Melanocyte of skin (primary cell): ENCODE data around the gene CLEC1B. TPM values are rescaled to one million over a fixed set of nuclear protein-coding genes. Genes with fewer than 3 reads are reported as not detected.

Source experiments
- total RNA-seq, 2 donors: library from RNA; depleted of rRNA; stranded (reverse); fragments of >200 nt; gene quantifications; 2 replicates each; pipeline ENCODE4 v1.2.3, GENCODE V29; 2012

CLEC1B gene
- under 1 TPM in 1 of 2 donors, not detected in 1; under 0.01 TPM for total RNA-seq

GRCh38 chr12:9999016-9999415, at the start of gene CLEC1B:
CLEC1B (minus strand) TSS chr12:9999121; CDS start chr12:9999100, 21 bp downstream.

GRCh38 chr12:10030446-10030845, 31.5 kb upstream of the CLEC1B start, which contains the start of gene CLEC9A:
CLEC9A (plus strand) TSS chr12:10030682; CDS start chr12:10052688, 22,006 bp downstream.

GRCh38 chr12:9971181-9971580, 27.7 kb downstream of the CLEC1B start, which contains the start of gene CLEC12A:
CLEC12A (plus strand) TSS chr12:9971409; CDS start chr12:9971597, 188 bp downstream.

Other genes with a start within 250 kb of the CLEC1B start
- not detected for gene CD69, start 238.2 kb downstream of the CLEC1B start, total RNA-seq
- gene KLRF1, start 171.6 kb downstream of the CLEC1B start, total RNA-seq, result under 1 TPM in 1 of 2 donors, not detected in 1; 0.69 TPM
- gene CLEC2B, start 129.8 kb downstream of the CLEC1B start, total RNA-seq, result 10 to 100 TPM in 1 of 2 donors, 1 to 10 TPM in 1; 4.7 to 11.4 TPM
- gene KLRF2, start 117.6 kb downstream of the CLEC1B start, total RNA-seq, result not detected
- gene CLEC2A, start 66.8 kb downstream of the CLEC1B start, total RNA-seq, result not detected
- gene CLEC12A, start 27.7 kb downstream of the CLEC1B start, total RNA-seq, result not detected
- gene CLEC12B, start 11.5 kb upstream of the CLEC1B start, total RNA-seq, result not detected
- gene CLEC9A, start 31.6 kb upstream of the CLEC1B start, total RNA-seq, result not detected
- gene CLEC1A, start 99.9 kb upstream of the CLEC1B start, total RNA-seq, result under 1 TPM; under 0.01 to 0.33 TPM
- gene CLEC7A, start 131.1 kb upstream of the CLEC1B start, total RNA-seq, result under 1 TPM; under 0.01 to 0.33 TPM
- gene OLR1, start 173.0 kb upstream of the CLEC1B start, total RNA-seq, result not detected
- gene TMEM52B, start 179.9 kb upstream of the CLEC1B start, total RNA-seq, result not detected
- 10 to 100 TPM; 25.0 to 37.2 TPM for gene GABARAPL1, start 213.8 kb upstream of the CLEC1B start, total RNA-seq